PC-9 (cell line): ENCODE measurements around the gene CDC14B.

Experiments
- CTCF ChIP-seq: fragments of 200-600 bp; sonication (generic); conservative IDR thresholded peaks from 2 replicates; pipeline ENCODE4 v1.6.1; 2017; ENCODE audit warnings: mixed run types, antibody characterized with exemption, mild to moderate bottlenecking, moderate library complexity
- EZH2 ChIP-seq: fragments of 200-600 bp; sonication (generic); IDR thresholded peaks from 2 replicates; pipeline ENCODE4 v1.8.0; 2017; ENCODE audit warnings: antibody characterized with exemption, low read depth

GRCh38 chr9:96567203-96567700 lies 52.4 kb downstream of the CDC14B start:
- TF ChIP-seq CTCF: no peak
- TF ChIP-seq EZH2: no peak
